Measurements from ENCODE around the gene TNFAIP2.

Gene TNFAIP2

GRCh38 chr14:103134405-103134804, 11.1 kb downstream of the TNFAIP2 start:
- no peak for DNase-seq (ENCODE audit: low spot score)

DNA sequence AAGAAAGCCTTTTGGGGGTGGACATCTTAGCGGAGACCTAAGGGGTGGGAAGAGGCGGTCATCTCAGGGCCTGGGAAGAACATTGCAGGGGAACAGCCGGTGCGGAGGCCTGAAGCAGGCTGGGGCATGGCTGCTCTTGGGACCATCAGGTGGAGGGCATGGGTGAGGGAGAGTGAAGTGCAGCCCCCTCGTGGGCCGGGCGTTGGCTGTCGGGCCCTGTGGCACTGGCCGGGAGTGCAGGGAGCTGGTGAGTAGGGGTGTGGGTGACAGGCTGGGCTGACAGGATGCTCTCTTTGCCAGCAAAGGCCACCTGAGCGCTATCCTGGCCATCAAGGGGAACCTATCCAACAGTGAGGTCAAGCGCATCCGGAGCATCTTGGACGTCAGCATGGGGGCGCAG, 11.7 kb downstream of the TNFAIP2 start:
- DNase-seq (ENCODE audit: low spot score): no peak

DNA sequence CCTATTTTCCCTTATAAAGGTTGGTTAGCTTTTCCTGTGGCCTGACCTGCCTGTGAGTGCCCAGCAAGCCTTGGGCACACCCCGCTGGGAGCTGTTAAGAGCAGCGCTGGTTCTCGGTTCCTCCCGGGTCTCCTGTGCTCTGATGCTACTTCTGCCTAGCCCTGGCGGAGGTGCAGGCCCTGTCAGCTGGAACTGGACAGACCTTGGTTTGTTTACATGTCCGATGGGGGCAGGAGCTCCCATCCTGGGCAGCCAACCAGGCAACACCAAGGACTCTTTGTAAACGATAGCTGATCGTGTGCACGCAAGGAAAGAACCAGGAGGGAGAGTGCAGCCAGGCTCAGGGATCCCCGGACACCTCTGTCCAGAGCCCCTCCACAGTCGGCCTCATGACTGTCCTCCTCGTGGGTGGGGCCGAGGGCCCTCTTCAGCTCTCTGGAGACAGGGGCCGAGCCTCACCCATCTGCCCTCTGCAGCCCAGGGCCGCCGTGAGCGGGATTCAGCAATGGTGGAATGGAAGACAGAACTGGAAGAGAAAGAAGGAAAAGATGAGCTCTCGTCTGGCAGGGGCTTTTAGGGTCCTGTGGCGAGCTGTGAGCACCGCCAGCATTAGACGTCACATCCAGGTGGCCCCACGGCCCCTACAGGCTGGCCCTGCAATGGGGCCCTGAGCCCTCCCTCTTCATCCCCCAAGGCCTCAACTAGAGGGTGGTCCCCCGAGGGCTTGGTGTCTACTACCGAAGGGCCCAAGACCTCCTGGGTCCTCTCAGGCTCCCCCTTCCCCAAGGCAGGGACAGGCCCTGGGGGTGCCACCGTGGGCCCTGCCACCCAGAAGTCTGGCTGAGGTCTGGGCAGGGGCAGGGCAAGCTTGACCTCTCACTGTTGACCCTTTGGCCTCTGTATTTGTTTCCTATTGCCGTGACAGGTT, 12.3 kb downstream of the TNFAIP2 start:
- DNase-seq (ENCODE audit: low spot score): no peak

DNA sequence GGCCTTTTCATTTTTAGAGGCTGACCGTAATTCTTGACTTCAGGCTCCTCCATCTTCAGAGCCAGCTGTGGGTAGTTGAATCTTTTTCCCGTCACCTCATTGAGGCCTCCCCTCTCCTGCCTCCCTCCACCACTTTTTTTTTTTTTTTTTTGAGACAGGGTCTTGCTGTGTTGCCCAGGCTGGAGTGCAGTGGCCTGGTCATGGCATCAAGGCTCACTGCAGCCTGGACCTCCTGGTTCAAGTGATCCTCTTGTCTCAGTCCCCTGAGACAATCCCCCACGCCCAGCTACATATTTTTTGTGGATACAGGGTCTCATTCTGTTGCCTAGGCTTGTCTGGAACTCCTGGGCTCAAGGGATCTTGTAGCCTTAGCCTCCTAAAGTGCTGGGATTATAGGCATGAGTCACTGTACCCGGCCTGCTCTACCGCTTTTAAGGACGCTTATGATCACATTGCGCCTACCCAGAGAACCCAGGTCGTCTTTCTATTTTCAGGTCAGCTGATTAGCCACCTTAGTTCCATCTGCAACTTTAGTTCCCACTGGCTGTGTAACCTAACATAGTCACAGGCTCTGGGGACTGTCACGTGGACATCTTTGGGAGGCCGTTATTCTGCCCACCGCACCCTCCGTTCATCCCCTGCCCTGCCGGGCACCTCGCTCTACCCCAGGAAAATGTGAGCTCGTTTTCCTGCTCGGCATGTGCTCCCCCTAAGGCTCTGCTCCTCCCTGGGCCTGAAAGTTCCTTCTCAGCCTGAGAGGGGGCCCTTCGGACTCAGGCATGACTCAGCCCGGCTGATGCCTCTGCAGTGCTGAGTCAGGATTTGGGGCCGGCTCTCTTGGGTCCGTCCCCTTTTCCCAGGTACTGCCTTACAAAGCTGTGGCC, 13.4 kb downstream of the TNFAIP2 start:
- DNase-seq (ENCODE audit: low spot score): no peak

DNA sequence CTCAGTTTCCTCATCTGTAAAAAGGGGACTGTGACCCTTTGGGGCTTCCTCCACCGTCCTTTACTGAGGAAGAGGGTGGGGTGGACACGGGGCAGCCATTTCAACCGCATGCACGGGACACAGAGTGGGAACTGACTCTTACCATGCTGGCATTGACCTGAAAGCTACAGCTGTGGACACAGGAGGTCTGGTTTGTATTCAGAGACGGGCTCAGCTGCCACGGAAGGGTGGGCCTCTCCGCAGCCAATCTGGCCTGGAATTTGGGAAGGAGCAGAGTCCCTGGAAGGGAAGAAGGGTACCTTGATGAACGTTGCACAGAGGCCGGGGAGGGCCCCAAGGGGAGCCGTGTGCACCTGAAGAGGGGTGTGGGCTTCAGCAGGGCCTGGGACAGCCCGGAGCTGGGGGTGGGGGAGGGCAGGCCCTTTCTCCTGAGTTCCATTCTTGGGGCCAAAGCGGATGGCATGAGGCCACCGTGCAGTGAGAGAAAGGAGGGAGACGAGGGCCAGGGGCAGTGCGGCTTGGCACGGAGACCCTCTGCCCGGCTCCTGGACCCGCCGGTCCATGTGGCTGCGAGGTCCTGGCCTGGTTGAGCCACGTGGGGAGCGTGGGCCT, 14.5 kb downstream of the TNFAIP2 start:
- DNase-seq (ENCODE audit: low spot score): no peak

DNA sequence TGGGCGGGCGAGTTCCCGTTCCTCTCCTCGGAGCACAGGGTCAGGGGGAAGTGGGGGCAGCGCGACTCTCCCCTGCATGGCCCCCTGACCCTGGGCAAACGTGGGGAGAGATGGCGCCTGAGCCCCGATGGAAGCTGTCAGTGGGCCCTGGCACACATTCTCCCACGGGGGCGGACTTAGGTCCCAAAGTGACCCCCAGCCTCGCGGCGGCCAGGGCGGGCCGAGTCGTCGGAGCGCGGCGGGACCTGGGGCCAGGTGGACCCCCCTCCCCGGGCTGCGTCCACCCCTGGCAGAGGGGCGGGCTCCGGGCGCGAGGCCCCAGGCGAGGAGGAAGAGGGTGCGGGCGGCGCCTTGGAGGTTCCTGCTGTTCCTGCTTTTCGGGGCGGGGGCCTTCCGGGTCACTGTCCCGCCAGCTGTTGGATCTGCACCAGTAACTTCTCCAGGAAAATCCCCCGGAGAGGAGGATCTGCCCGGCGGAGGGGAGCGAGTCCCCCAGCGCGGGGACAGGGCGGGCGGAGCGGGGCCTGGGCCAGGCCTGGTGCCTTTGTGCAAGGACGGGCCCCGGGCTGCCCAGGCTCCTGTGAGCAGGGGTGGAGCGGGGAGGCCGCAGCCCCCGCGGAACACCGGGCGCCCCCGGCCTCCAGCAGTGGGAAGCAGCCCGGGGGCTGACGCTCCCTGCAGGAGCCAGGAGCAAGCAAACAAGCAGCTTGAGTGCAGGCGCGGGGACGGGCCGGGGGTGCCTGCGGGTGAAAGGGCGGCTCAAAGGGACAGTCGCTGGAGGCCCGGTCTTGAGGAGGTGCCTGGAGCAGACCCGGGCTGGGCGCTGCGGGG, 15.3 kb downstream of the TNFAIP2 start:
- DNase-seq (ENCODE audit: low spot score): no peak

DNA sequence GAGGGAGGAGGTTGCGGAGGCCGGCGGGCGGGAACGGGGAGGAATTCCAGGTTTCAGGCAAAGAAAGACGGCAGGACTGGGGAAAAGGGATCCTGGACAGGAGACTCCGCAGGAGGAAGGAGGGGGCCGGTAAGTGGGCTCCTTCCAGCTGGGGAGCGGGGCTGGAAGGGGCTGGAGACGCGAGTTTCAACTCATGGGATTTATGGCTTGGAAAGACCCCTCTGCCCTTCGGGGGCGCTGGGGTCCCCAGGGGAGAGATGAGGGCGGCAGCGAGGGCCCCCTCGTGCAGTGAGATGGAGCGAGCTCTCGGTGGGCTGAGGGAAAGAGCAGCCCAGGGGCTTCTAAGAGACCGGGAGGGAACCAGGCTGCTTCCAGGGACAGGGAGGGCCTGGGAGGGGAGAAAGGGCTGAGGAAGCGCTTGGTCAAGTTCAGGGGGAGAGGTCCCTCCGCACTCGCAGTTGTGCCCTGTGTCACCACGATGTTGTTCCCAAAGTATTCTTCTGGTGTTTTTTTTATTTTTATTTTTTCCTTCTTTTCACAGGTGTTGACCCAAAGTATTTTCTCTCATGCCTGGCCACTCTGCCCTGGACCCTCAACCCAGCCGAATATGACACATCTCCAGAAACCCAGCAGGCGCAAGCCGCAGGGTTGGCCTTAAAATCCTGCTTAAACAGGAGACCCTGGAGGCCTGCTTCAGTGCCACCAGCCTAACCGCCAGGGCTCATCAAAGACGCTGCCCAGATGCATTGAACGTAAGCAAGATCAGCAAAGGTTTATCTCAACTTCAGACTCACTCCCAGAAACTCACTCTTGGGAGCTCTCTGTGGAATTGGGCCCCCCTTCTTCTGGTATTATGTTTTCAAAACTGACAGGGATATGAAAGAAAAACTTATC, 16.1 kb downstream of the TNFAIP2 start:
- DNase-seq (ENCODE audit: low spot score): no peak

DNA sequence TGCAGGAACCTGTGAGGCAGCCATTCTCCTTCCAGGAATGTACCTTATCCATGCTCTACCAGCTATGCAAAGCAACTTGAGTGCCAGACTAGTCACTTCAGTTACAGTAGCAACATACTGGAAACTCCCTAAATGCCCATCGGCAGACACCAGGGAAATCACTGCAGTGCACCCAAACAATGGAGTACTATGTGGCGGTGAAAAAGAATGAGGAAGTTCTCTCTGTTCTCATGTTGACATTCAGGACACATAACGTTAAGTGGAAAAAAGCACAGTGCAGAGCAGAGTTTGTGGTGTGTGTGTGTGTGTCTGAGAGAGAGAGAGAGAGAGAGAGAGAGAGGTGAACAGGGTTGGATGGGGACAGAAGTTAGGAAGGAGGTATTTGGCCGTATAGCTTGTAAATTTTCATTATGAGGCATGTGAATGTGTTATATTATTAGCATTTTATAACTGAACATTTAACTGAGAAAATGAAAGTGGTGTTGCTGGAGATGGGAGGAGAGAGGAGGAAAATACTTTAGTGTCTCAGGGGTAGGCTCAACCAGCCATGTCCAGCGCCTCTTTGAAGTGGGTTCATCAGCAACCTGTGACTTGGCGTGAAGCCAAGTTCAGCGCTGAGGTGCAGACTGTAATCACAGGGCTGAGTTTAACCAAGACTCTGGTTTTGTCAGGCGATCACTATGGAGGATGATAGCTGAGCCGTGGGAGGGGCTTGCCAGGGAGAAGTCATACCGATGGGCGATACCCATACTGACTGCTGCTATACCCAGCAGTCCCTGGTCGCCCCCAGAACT, 17.3 kb downstream of the TNFAIP2 start:
- no peak for DNase-seq (ENCODE audit: low spot score)

GRCh38 chr14:103141117-103141796, 18.0 kb downstream of the TNFAIP2 start:
- DNase-seq (ENCODE audit: low spot score): peak; percentile 56

DNA sequence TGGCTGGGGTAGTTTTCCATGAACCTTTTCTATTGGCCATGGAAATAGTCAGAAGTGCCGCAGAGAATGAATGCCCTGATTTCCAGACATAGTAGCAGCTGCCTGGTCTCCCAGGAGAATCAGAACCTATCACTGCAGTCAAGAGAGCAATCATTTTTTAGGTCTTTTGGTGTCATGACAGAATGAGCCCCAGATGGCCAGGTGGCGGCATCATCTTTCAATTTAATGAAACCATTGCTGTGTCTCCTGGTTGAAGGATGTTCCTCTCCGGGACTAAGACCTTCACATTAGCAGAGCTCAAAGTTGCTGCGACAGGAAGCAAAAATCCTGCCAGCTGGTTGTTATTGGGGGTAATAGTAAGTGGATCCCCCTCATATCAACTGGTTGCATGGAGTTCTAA, 18.8 kb downstream of the TNFAIP2 start:
- no peak for DNase-seq (ENCODE audit: low spot score)

DNA sequence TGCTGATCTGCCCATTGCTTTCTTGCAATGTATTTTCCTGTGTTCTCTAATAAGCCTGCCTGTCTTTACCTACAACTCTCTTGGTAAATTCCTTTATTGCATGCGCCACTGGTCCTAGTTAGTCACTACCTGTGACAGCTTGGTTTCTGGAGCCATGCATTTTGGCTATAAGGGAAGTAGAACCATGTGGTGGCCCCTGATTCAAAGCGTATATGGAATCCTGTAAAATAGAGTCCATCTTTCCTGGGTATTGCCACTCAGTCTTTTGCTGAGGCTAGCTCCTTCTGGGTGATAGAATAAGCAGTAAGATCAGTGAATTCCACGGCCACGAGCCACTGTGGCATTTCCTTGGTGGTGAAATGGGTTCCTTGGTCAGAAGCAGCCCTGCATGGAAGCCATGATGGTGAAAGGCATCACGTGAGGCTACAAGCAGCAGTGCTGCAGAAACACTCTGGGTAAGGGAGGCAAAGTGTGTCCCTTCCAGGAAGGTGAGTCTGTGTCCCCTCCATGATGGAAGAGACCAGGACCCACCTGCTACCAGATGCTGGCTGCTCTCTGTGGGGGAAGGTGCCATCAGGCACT, 19.6 kb downstream of the TNFAIP2 start:
- DNase-seq (ENCODE audit: low spot score): no peak

GRCh38 chr14:103143506-103143905, 20.2 kb downstream of the TNFAIP2 start:
- no peak for DNase-seq (ENCODE audit: low spot score)

- DNase-seq (ENCODE audit: low spot score): no peak
Measured at GRCh38 chr14:103144085-103144484, 20.8 kb downstream of the TNFAIP2 start.

- no peak for DNase-seq (ENCODE audit: low spot score)
Measured at GRCh38 chr14:103146141-103146709, 23.0 kb downstream of the TNFAIP2 start.

- DNase-seq (ENCODE audit: low spot score): no peak
Measured at GRCh38 chr14:103149351-103150237, 26.3 kb downstream of the TNFAIP2 start.

DNA sequence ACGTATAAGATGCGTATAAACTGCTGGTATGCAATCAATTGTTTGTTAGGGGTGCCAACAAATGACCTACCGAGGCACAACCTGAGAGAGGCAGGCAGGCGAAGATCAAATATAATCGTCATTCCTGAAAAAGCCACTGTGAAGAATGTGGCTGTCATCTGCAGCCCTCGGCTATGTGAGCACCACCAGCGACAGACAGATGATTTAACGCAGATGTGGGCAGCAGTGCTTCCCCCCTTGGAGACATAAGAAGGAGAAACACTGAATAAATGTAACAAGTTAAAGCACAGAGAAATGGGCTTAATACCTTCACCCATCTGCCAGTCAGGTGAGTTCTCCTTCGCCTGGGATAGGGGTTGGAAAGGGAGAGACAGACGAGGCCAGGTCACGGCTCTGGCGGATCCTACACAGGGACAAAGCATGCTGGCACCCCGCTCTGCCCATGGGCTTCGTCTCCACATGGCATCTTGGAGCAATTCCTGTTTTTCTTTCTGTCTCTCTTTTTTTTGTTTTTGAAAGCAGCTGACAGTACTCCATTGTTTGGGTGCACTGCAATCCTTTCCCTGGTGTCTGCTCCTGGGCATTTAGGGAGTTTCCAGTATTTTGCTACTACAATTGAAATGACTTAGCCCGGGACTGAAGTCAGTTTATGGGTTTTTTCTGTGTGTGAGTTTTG, 28.1 kb downstream of the TNFAIP2 start:
- DNase-seq (ENCODE audit: low spot score): peak; percentile 40

GRCh38 chr14:103155010-103155409, 31.7 kb downstream of the TNFAIP2 start:
- DNase-seq (ENCODE audit: low spot score): peak; percentile 88
